ENCODE measurements around the gene ZNF808. TPM values are rescaled to one million over a fixed set of nuclear protein-coding genes. Genes with fewer than 3 reads are reported as not detected.

ZNF808 gene
- total and polyA plus RNA-seq, 2 of the 13 experiments (the other 11 are each of a cell fraction or from before 2014, with no cell fraction given): 3.0 to 7.4 TPM

DNA sequence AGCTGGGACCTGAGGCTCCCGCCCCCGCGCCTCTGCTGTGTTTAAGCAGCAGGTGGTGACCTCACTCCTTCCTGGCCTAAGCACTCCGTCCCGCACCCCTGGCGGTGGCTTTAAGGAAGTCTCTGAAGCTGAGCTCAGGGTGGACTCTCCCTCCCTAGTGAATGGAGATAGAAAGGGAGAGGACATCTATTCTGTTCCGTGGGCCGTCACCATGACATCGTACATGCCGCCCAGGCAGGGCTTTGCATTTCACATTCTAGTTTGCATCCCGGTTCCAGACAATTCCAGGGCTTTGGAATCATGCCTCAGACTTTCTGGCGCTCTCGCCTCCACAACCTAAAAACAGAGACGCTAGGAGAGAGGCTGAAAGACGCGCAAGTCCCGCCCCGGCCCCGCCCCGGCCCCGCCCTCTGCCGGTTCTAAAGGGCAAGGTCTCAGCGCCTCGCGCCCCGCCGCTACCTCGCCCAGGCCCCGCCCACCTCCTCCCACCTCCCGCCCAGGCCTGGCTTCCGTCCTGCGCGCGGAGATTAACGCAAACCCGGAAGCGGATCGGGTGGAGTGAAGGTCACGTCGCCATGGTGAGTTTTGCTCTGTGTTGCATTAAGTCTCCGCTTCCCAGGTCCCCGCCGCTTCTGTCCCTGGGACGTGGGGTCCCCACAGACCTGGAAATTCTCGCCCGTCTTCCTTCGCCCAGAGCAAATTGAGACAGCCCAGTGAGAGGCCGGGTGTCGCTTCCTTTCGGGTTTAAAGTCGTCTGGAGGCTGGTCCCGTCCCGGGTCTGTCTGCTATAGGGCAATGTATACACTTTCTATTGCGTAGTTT lies at the start of gene ZNF808 (continued):
- TF ChIP-seq, protein P1, sequence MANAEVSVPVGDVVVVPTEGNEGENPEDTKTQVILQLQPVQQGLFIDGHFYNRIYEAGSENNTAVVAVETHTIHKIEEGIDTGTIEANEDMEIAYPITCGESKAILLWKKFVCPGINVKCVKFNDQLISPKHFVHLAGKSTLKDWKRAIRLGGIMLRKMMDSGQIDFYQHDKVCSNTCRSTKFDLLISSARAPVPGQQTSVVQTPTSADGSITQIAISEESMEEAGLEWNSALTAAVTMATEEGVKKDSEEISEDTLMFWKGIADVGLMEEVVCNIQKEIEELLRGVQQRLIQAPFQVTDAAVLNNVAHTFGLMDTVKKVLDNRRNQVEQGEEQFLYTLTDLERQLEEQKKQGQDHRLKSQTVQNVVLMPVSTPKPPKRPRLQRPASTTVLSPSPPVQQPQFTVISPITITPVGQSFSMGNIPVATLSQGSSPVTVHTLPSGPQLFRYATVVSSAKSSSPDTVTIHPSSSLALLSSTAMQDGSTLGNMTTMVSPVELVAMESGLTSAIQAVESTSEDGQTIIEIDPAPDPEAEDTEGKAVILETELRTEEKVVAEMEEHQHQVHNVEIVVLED (CRISPR knock-in tag; IDR thresholded peaks at IDR 0.05; ENCODE audit: borderline replicate concordance): peak; percentile 54; the same call in 1 of the 2 replicates
- TF ChIP-seq U2AF1 (optimal IDR thresholded peaks at IDR 0.05; ENCODE audit: low read depth, low read length) (no peak), ZNF335 (CRISPR knock-in tag; IDR thresholded peaks at IDR 0.05) (0 out of 2 replicates have a peak, but pooled peaks have one; percentile 22), ZFP41 (CRISPR knock-in tag; IDR thresholded peaks at IDR 0.05; ENCODE audit: borderline replicate concordance) (no peak), THAP11 (CRISPR knock-in tag; IDR thresholded peaks at IDR 0.05) (peak; percentile 70), GABPB1 (CRISPR knock-in tag; IDR thresholded peaks at IDR 0.05) (peak; percentile 89), JUND (CRISPR knock-in tag; IDR thresholded peaks at IDR 0.05) (0 out of 2 replicates have a peak, but pooled peaks have one; percentile 42), ZEB1 (IDR thresholded peaks at IDR 0.05; ENCODE audit: insufficient replicate concordance, low read depth) (no peak), MEIS1 (CRISPR knock-in tag; IDR thresholded peaks at IDR 0.05; ENCODE audit: borderline replicate concordance) (no peak), CREM (IDR thresholded peaks at IDR 0.05) (no peak), CREM (CRISPR knock-in tag; IDR thresholded peaks at IDR 0.05) (no peak), PCBP2 (optimal IDR thresholded peaks at IDR 0.05; ENCODE audit: low read depth, low read length, poor library complexity, severe bottlenecking) (no peak), ZNF780A (CRISPR knock-in tag; IDR thresholded peaks at IDR 0.05) (no peak)
- TF ChIP-seq, protein P2, sequence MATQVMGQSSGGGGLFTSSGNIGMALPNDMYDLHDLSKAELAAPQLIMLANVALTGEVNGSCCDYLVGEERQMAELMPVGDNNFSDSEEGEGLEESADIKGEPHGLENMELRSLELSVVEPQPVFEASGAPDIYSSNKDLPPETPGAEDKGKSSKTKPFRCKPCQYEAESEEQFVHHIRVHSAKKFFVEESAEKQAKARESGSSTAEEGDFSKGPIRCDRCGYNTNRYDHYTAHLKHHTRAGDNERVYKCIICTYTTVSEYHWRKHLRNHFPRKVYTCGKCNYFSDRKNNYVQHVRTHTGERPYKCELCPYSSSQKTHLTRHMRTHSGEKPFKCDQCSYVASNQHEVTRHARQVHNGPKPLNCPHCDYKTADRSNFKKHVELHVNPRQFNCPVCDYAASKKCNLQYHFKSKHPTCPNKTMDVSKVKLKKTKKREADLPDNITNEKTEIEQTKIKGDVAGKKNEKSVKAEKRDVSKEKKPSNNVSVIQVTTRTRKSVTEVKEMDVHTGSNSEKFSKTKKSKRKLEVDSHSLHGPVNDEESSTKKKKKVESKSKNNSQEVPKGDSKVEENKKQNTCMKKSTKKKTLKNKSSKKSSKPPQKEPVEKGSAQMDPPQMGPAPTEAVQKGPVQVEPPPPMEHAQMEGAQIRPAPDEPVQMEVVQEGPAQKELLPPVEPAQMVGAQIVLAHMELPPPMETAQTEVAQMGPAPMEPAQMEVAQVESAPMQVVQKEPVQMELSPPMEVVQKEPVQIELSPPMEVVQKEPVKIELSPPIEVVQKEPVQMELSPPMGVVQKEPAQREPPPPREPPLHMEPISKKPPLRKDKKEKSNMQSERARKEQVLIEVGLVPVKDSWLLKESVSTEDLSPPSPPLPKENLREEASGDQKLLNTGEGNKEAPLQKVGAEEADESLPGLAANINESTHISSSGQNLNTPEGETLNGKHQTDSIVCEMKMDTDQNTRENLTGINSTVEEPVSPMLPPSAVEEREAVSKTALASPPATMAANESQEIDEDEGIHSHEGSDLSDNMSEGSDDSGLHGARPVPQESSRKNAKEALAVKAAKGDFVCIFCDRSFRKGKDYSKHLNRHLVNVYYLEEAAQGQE (IDR thresholded peaks at IDR 0.05; ENCODE audit: borderline replicate concordance in 1 of 2, low read depth in 1 of 2, low read length in 2 of 2): no peak
- TF ChIP-seq, protein P3, sequence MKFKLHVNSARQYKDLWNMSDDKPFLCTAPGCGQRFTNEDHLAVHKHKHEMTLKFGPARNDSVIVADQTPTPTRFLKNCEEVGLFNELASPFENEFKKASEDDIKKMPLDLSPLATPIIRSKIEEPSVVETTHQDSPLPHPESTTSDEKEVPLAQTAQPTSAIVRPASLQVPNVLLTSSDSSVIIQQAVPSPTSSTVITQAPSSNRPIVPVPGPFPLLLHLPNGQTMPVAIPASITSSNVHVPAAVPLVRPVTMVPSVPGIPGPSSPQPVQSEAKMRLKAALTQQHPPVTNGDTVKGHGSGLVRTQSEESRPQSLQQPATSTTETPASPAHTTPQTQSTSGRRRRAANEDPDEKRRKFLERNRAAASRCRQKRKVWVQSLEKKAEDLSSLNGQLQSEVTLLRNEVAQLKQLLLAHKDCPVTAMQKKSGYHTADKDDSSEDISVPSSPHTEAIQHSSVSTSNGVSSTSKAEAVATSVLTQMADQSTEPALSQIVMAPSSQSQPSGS (CRISPR knock-in tag; IDR thresholded peaks at IDR 0.05): peak; percentile 71
- TF ChIP-seq, protein P4, sequence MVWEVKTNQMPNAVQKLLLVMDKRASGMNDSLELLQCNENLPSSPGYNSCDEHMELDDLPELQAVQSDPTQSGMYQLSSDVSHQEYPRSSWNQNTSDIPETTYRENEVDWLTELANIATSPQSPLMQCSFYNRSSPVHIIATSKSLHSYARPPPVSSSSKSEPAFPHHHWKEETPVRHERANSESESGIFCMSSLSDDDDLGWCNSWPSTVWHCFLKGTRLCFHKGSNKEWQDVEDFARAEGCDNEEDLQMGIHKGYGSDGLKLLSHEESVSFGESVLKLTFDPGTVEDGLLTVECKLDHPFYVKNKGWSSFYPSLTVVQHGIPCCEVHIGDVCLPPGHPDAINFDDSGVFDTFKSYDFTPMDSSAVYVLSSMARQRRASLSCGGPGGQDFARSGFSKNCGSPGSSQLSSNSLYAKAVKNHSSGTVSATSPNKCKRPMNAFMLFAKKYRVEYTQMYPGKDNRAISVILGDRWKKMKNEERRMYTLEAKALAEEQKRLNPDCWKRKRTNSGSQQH (CRISPR knock-in tag; IDR thresholded peaks at IDR 0.05; ENCODE audit: low read depth): 0 out of 2 replicates have a peak, but pooled peaks have one; percentile 27
- TF ChIP-seq, protein P5, sequence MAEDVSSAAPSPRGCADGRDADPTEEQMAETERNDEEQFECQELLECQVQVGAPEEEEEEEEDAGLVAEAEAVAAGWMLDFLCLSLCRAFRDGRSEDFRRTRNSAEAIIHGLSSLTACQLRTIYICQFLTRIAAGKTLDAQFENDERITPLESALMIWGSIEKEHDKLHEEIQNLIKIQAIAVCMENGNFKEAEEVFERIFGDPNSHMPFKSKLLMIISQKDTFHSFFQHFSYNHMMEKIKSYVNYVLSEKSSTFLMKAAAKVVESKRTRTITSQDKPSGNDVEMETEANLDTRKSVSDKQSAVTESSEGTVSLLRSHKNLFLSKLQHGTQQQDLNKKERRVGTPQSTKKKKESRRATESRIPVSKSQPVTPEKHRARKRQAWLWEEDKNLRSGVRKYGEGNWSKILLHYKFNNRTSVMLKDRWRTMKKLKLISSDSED (CRISPR knock-in tag; IDR thresholded peaks at IDR 0.05): no peak
- TF ChIP-seq, protein P6, sequence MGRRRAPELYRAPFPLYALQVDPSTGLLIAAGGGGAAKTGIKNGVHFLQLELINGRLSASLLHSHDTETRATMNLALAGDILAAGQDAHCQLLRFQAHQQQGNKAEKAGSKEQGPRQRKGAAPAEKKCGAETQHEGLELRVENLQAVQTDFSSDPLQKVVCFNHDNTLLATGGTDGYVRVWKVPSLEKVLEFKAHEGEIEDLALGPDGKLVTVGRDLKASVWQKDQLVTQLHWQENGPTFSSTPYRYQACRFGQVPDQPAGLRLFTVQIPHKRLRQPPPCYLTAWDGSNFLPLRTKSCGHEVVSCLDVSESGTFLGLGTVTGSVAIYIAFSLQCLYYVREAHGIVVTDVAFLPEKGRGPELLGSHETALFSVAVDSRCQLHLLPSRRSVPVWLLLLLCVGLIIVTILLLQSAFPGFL (CRISPR knock-in tag; IDR thresholded peaks at IDR 0.05): no peak
